NOMO-1 (cell line): ENCODE results near the gene ARHGAP24.
"Not testable (repeated sequence)": the region's sequence is repeated elsewhere in the genome, so short reads cannot be mapped to it uniquely, and the experiment has no call there.

Experiments
- DNase-seq, 2 experiments: peaks; one replicate each; lab custom pipeline; 2025; ENCODE audit not compliant: unreplicated experiment in 2 of 2; lab: John Stamatoyannopoulos, UW

The ARHGAP24 gene

DNA sequence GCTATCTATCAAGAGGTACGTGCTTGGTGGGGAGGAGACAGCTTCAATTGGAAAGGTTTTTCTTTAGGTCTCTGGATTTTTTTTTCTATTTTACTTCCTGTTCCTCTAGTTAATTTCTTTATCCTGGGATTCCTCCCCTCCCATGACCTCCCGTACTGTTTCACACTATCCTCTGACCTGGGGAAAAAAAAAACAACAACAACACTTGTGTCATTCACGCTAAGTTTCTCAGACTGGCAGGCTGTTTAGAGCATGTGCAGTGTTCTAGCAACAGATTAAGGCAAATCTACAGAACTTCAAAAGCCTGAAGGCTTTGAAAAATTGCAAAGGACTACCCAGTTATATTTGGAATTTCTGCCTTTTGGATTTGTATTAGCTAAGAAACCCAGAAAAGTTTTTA, 358.4 kb downstream of the ARHGAP24 start:
- no peak for DNase-seq

DNA sequence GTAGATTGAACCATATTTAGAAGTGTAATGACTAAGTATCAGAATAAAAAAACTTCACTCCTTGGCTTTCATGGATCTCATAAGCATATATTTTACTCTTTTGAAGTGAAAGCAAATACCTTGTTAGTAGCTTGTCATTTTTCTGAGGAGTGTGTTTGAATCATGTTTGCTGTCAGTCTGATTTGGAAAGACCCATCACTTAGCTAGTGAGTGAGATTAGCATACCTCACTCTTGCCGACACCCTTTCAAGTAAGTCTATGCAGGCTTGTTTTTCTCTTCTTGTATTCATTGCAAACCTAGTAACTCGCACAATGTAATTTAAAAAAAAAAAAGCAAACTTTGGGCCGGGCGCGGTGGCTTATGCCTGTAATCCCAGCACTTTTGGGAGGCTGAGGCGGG, 360.0 kb downstream of the ARHGAP24 start:
- DNase-seq: no peak

GRCh38 chr4:85836588-85837438, 361.9 kb downstream of the ARHGAP24 start:
- no peak for DNase-seq

DNA sequence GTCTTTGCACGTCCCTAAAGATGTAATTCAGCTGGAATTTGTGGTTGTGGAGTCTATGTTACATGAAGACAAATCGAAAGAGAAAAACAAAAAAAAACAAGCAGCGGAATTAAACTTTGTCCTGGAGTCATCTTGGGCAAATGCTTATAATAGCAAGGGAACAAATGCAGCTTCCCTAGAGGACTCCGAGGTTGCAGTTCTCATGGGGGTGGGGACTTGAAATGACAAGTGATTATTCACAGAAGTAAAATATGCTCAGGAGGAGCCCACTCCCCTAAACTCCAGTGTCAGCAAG, 362.4 kb downstream of the ARHGAP24 start:
- no peak for DNase-seq

- DNase-seq: not testable (repeated sequence)
Observed at GRCh38 chr4:85839981-85840451, 365.1 kb downstream of the ARHGAP24 start.

DNA sequence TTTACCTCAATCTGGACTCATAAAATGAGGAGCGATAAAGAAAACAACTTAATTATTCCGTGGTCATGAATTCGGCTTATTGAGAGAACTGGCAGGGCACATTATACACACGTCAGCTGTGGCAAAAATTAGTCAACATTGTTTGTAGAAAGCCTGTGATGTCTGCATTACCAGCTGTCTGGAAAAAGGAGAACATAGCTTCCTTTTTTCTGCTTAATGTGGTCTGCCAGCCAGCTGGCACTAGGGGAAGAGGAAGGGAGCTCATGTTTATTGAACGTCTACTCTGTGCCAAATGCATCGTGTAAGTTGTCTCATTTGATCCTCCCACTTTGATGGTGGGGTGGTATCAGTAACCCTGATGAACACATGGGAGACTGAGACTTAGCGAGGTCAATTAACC, 367.6 kb downstream of the ARHGAP24 start:
- peak; percentile 73 to 95 for DNase-seq

- DNase-seq: not testable (repeated sequence)
Observed at GRCh38 chr4:85853740-85854139, 378.8 kb downstream of the ARHGAP24 start.

DNA sequence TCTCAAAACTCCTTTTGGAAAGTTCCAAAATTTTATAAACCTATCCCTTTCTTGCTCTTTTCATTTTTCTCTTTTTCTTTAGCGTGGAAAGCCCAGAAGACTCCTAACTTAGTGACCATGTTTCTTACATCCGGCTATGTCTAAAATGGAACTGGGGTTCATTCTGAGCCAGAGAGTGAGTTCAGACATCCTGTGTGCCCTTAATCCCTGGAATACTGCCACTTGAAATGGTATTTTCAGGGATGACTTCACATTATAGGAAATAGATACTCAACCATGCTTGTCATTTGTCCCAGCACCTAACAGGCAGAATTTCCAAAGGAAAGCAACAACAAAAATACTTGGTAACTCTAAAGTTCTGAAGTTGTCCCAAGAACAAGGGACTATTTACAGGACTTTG, 379.6 kb downstream of the ARHGAP24 start:
- no peak for DNase-seq

DNA sequence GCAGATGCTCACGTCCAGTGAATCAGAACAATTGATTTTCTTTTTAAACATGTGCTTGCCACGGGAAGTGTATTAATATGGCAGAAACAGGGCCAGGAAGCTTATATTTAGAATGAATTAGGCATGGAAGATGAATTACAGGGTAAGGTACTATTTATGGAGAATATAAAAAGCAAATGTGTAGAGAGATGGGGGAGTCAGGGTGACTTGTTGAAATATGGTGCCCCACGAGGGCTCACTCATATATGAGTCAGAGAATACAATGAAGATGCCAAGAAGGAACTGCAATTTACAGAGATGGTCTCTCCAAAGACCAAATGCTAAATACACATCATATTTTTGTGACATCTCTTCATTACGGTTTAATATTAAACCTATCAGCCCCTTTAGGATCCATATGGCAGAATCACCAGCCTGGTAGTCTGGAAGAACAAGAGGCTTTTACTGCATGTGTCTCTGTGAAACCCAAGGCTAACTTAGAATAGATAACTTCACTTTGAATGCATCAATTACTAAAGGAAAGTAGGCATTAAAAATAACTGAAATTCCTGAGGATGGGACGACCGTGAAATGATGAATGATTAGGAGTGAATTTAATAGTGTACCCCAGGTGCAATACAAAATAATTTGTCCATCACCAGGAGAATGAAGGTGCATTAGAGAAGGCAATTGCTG, 385.3 kb downstream of the ARHGAP24 start:
- DNase-seq: no peak

DNA sequence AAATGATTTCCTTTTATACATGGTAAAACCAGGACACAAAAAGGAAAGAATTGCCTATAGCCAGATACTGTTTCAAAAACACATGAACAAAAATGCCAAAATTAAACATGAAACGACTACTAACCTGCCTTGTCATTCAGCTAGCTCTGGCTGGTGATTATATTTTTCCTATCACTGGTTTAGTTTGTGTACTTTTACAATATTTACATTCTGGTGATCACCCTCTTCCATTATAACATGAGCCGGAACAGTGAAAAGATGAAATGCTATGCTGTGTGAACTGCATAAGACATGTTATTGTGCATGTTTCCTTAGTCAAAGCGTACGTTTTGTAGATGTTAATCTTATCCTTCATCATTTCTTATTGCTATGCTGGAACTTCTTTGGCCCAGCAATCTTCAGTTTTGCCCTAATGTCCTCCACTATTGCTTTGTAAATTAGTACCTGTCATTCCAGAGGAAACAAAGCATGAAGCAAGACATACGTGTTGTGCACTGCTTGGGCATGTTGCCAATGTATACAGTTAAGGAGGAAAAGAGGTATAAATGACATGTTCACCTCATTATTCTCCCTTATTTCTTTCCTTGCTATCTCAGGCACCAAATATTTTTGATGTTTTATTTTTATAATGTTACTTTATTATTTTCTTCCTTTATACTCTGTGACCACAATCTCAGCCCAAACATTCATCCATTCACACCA, 386.3 kb downstream of the ARHGAP24 start:
- DNase-seq: no peak

DNA sequence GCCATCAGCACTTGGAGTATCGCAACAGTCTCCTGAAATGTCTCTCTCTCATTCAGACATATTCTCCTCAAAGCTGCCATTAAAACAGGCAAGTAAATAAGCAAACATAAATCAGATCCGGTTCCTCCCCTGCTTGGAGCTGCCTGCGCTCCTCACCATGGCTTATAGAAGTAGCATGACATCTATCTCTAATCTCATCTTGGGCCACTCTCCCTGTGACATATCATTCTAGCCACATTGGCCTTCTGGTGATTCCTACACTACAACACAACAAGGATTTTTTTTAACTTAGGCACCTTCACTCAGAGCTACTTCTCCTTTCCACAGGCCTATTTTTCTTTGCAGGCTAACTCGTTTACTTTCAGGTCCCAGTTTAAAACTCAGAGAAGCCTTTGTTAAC, 387.9 kb downstream of the ARHGAP24 start:
- DNase-seq: no peak

GRCh38 chr4:85864259-85865205, 389.6 kb downstream of the ARHGAP24 start:
- no peak for DNase-seq

DNA sequence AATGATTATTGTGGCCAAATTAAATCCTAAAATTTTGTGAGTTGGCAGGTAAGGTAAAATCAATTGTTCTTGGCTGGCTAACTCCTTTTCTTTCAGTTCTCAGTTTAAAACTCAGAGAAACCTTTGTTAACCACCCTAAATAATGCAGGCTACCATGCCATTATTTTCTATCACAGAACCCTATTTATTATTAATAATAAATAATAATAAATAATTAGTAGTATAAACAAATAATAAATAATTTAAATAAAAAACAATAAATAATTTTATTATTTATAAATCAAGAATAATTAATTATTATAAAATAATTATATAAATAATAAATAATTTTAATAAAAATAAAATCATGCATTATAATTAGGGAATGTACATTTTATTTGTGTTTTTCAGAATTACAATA, 390.3 kb downstream of the ARHGAP24 start:
- DNase-seq: no peak

DNA sequence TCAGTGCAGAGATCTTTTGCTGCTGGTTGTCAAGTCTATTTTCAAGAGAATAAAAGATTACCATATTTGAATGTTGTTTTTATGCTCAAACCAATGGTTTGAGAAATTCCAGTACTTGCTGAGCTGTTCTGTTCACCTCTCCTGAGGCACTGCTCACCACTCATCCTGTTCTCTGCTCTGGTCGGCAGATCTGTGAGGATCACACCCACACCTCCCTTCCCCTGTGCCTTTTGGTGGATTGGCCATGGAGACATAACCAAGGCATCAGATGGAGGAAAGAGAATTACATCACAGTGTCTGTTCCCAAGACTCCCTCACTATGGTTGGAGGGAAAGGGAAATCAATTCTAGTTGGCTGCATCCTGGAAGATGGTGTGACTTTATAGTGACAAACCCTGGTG, 391.6 kb downstream of the ARHGAP24 start:
- no peak for DNase-seq

- no peak for DNase-seq
Observed at GRCh38 chr4:85867271-85867670, 392.3 kb downstream of the ARHGAP24 start.

GRCh38 chr4:85869181-85869580, 394.2 kb downstream of the ARHGAP24 start:
- no peak for DNase-seq

DNA sequence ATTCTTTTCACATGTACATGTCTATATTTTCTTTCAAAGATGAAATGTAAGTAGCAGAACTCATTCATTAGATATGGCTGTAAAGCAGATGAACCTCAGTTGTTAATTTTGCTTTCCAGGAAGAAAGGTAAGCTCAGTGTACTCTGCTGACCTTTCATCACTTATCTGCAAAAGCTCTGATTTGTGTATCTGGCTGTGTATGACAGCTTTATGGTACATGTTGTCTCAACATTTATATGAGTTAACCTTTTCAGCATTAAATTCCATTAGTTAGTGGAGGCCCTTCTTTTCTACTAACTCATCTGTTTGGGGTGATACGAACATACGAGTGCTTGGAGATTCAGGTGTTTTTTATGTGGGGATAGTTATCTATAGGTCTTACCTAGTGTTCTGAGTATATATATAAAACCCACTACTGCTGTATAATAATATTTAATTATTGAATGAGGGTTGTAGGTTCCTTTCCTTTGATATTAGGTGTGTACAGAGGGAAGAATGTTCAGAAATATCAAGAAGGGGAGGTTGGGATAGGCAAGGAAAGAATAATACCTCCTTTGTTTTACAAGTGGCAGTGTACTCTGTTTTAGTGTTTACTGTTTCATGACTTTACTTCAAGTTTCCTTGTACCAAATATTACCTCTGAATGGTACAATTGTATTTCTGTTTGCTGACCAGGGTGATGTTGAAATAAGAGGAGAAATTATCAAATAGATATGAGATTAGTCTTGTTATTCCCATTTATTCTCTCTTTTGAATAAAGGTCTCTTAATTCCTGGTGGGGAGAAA, 395.5 kb downstream of the ARHGAP24 start:
- DNase-seq: no peak

- no peak for DNase-seq
Observed at GRCh38 chr4:85873566-85873965, 398.6 kb downstream of the ARHGAP24 start.

DNA sequence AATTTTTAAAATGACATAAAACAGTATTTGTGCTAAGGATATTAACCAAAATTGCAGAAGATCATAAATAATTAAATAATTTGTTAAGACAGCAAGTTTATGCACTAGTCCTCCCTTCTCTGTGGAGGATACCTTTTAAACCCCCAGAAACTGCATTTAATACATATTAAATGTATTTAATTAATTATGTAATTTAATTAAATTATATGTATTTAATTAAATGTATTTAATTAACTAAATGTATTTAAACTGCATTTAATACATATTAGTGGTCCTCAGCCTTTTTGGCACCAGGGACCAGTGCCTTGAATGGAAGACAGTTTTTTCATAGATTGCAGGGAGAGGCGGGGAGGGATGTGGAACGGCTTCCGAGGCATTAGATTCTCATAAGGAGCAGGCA, 404.6 kb downstream of the ARHGAP24 start:
- no peak for DNase-seq

- no peak for DNase-seq
Observed at GRCh38 chr4:85883180-85883579, 408.2 kb downstream of the ARHGAP24 start.
